Measurements from ENCODE around the gene CCDC73. TPM values are rescaled to one million over a fixed set of nuclear protein-coding genes. Genes with fewer than 3 reads are reported as not detected.
"Not testable (repeated sequence)": the region's sequence is repeated elsewhere in the genome, so short reads cannot be mapped to it uniquely, and the experiment has no call there.

Gene CCDC73
- total RNA-seq, 1 donor from 2014 or later: not detected

DNA sequence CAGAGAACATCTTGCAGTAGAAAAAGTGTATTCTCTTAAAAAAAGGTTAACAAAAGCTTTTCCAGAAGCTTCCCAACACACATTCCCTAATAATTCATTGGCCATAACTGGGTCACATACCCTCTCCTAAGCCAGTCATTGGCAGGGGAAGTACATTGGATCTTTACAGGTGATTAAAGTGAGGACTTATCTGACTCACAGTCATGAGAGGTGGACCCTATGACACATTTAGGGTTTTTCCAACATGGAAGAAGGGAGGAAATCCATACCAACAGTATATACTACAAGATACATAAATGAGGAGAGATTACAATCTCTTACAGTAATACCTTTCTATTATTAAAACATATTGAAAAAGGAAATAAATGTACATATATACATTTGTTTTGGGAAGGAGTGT is 72.2 kb downstream of the CCDC73 start:
- DNase-seq (ENCODE audit: low spot score): no peak
- intact Hi-C loops (cut with DNase I): no loop called here

DNA sequence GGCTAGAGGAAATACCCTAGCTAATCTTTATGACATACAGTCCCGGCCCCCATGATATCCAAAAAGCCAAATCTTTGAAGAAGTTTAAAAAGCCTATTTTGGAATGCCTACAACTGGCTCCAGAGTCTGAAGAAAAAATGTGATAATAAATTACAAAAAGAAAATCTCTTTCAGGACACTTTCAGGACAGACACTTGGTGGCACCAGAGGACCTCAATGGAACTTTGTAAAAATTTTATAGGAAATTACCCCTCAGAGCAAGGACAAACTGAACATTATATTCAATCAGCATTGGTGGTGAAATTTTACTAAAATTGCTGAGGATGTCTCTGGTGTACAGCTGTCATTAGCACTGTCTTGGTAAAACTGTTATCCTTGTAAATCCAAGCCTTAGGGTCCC is 81.0 kb downstream of the CCDC73 start:
- DNase-seq (ENCODE audit: low spot score): no peak
- intact Hi-C loops (cut with DNase I): loop anchor here (5.0 kb wide), 1 partner anchor 79 kb away; the partner anchor contains the start of gene CCDC73

DNA sequence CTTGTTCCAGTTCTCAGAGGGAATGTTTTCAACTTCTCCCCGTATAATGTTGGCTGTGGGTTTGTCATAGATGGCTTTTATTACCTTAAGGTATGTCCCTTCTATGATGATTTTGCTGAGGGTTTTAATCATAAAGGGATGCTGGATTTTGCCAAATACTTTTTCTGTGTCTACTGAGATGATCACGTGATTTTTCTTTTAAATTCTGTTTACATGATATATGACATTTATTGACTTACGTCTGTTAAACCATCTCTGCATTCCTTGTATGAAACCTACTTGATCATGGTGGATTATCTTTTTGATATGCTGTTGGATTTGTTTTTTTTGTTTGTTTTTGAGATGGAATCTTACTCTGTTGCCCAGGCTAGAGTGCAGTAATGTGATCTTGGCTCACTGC is 85.5 kb downstream of the CCDC73 start:
- intact Hi-C loops (cut with DNase I): not testable (repeated sequence)

GRCh38 chr11:32706985-32707741 is 87.3 kb downstream of the CCDC73 start:
- intact Hi-C loops (cut with DNase I): no loop called here
- DNase-seq (ENCODE audit: low spot score): no peak

More for the DNA sequence above, 85.5 kb downstream of the CCDC73 start:
- not testable (repeated sequence) for DNase-seq (ENCODE audit: low spot score)

DNA sequence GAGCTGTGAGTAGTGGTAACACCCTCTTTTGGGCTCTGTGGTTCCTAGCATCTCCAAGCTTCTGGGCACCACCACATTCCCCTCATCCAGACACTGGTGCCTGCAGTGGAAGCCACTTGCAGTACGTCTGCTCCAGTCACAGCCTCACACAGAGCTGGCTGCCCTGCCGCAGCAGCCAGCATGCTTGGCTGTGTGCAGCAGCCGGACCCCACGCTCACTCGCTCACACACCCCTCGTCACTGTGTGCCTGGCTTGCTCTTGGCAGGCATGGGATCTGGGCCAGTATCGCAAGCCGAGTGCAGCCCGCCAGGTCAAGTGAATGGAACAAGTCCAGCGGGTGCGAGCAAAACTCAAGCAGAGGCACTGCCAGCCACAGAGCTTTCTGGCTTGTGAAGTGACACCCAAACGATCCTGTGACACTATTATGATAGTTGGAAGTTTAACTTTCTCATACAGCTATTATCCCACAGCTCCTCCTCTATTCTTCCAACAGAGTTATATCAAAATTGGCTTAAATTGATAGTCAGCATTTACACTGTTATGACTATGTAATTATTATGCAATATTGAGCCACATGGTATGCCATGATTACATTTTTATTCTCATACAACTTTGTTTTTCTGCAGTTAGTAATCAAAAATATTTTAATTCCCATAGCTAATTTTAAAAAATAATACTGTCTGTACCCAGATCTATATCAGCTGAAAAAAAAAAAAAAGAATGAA is 89.0 kb downstream of the CCDC73 start:
- intact Hi-C loops (cut with DNase I): no loop called here
- no peak for DNase-seq (ENCODE audit: low spot score)

GRCh38 chr11:32704775-32705174 is 89.7 kb downstream of the CCDC73 start:
- DNase-seq (ENCODE audit: low spot score): no peak
- intact Hi-C loops (cut with DNase I): no loop called here

GRCh38 chr11:32704261-32704660 is 90.2 kb downstream of the CCDC73 start:
- intact Hi-C loops (cut with DNase I): no loop called here
- no peak for DNase-seq (ENCODE audit: low spot score)

DNA sequence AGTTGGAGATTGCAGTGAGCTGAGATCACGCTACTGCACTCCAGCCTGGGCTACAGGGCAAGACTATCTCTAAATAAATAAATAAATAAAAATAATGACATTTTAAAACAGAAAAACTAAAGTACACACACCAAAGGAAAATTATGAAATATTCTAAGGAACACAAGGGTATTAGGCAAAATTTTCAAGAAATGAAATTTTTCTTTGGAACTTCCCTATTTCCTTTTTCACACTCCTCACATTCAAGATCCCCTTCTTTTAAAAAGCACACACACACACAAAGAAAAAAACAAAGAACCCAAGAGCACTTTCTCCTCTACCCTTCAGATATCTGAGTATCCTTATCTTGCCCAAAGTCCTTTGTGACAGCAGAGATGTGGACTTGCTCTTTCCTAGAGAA is 92.8 kb downstream of the CCDC73 start:
- intact Hi-C loops (cut with DNase I): no loop called here
- no peak for DNase-seq (ENCODE audit: low spot score)

DNA sequence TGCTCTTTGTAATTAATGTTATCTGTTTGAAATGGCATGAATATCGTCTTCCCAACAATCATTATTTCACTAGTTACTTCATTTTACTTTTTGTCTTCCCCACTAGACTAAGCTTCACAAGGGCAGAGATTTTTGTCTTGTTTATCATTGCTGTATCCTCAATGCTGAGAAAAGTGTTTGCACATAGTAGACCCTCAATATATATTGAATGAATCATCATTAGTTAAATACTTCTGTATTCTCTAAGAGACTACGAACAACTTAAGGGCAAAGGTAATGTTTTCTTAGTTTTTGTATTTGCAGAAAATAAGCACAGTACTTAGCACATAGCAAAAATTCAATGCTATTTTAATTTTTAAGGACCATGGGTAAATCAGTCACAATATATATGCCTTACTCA is 95.9 kb downstream of the CCDC73 start:
- DNase-seq (ENCODE audit: low spot score): no peak
- intact Hi-C loops (cut with DNase I): no loop called here

DNA sequence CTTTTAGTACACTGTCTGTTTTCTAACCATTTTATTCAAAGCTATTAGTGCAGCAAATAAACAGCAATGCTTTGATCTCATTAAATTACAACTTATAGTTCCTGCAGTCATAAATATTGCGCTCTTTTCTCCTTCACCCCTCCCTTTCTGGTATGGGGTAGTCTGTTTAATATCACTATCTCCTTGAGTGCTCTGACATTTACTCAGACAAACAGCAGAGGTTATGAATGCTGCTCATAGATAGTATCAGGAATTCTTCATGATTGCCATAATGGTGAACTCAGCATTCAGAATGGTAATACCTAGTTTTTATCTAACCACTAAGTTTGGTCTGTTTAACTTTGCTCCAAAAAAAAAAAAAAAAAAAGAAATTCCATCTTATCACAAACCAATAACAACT is 123.4 kb downstream of the CCDC73 start:
- no peak for DNase-seq (ENCODE audit: low spot score)
- intact Hi-C loops (cut with DNase I): no loop called here

- no peak for DNase-seq (ENCODE audit: low spot score)
- intact Hi-C loops (cut with DNase I): no loop called here
Observed at GRCh38 chr11:32659672-32660071, 134.8 kb downstream of the CCDC73 start.

DNA sequence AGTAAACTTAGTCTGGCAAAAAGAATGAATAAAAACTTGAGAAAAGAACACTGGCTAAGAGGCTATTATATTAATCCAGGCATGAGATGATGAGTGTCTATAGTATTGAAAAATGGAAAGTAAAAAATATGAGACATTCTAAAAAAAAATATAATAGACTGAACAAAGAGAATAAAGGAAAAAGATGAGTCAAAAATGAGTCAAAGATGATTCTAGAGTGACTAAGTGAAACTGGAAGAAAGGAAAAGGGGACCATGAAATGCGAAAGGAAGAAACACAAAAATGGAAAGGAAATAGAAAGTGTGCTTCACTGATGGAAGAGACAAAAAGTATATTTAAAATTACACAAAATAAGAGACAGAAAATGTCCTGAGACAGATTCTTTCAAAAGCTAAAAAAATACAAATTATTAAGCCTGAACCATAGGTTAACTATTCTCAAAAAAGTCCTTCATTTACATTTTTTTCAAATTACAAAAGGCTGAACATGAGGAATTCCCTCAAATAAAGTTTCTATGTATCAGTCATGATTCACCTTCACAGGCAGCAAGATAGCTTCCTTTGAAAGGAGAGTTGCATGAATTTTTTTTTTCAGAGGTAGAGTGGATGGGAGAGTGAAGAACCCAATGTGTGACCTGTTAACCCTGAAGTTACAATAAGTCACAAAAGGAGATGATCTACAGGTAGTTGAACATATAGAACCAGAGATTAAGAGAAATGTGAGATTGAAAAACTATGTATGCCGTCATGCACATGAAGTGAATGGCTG is 135.6 kb downstream of the CCDC73 start:
- DNase-seq (ENCODE audit: low spot score): no peak
- intact Hi-C loops (cut with DNase I): no loop called here

DNA sequence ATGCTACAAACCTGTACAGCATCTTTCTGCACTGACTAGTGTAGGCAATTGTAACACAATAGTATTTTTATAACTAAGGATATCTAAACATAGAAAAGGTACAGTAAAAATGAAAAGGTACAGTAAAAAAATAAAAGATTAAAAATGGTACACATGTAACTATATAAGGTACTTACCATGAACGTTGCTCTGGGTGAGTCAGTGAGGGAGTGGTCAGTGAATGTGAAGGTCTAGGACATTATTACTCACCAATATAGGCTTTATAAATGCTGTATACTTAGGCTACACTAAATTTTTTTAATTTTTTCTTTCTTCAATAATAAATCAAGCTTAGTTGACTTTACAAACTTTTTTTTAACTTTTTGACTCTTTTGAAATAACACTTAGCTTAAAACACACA is 150.9 kb downstream of the CCDC73 start:
- intact Hi-C loops (cut with DNase I): no loop called here
- no peak for DNase-seq (ENCODE audit: low spot score)

- intact Hi-C loops (cut with DNase I): no loop called here
- DNase-seq (ENCODE audit: low spot score): no peak
Observed at GRCh38 chr11:32641361-32641760, 153.1 kb downstream of the CCDC73 start.

GRCh38 chr11:32635819-32636218 is 158.6 kb downstream of the CCDC73 start:
- intact Hi-C loops (cut with DNase I): no loop called here
- no peak for DNase-seq (ENCODE audit: low spot score)

GRCh38 chr11:32630844-32631243 is 163.6 kb downstream of the CCDC73 start:
- DNase-seq (ENCODE audit: low spot score): no peak
- intact Hi-C loops (cut with DNase I): no loop called here

GRCh38 chr11:32616903-32617302 is 177.6 kb downstream of the CCDC73 start:
- no peak for DNase-seq (ENCODE audit: low spot score)
- intact Hi-C loops (cut with DNase I): no loop called here

- intact Hi-C loops (cut with DNase I): no loop called here
- no peak for DNase-seq (ENCODE audit: low spot score)
Observed at GRCh38 chr11:32615422-32615821, 179.0 kb downstream of the CCDC73 start.

GRCh38 chr11:32613500-32614151 is 180.8 kb downstream of the CCDC73 start:
- no peak for DNase-seq (ENCODE audit: low spot score)
- intact Hi-C loops (cut with DNase I): no loop called here

DNA sequence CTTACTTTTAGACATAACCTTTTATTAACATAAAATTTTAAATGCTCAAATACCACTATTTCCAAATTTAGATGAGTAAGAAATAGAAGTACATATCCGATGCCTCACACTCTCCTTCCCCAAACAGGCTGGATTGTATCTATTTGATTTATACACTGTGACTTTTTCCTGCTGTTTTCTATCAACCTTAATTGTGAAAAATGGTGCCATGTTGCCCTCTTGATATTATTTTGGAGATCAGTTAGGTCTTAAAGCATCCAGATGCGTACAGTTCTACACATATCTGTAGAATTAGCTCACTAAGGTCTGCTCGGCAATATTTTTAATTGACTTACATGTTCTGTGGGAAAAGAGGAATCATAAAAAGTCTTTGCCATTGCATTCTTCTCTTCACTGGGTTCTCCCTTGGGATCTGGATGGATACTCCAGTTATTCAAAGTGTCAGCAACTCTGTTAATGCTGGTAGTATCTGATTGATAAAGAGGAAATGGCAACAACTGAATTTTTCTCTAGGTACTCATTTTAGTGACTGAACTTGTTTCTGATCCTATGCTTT is 183.6 kb downstream of the CCDC73 start:
- intact Hi-C loops (cut with DNase I): no loop called here
- no peak for DNase-seq (ENCODE audit: low spot score)
